Measurements from ENCODE around the gene RHOBTB3.
A peak's percentile ranks its signal among the peaks of the same experiment; 100 is the strongest.

RHOBTB3 gene

GRCh38 chr5:95815155-95815729 lies 84.1 kb downstream of the RHOBTB3 start:
- H3K36me3 ChIP-seq (ENCODE audit: insufficient read depth, low read length): no peaks in the 10 kb centered on the region

DNA sequence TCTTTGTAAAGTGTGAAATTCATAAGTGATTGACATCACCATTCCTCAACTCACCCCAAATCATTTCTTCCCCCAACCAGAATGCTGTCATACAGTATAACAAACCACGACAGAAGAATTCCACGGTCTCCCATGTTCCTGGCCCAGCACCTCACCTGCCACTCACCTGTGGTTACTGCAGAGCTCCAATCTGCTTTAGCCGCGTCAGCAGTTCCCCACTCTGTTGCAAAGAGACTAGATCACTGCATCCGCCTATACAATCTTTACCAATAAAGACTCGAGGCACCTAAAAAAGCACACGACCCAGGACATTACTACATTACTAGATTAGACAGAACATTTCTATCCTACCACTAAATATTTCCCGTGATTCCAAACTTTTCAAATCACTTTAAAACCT lies 85.2 kb downstream of the RHOBTB3 start:
- Histone ChIP-seq H3K36me3 (ENCODE audit: insufficient read depth, low read length) (no peaks in the 10 kb centered on the region), H3K9ac (ENCODE audit: low read depth, low read length) (no peak overlapping the region), H3K9me3 (ENCODE audit: control insufficient read depth, insufficient read depth, low read length) (no peaks in the 10 kb centered on the region), H3K4me1 (ENCODE audit: insufficient read depth, low read length) (peaks cover 5% of the 10 kb centered on the region)

More at GRCh38 chr5:95815155-95815729, 84.1 kb downstream of the RHOBTB3 start:
- no peak overlapping the region for H3K9ac ChIP-seq (ENCODE audit: low read depth, low read length)
- no peaks in the 10 kb centered on the region for H3K9me3 ChIP-seq (ENCODE audit: control insufficient read depth, insufficient read depth, low read length)
- peaks cover 2% of the 10 kb centered on the region; the same call in 1 of the 2 replicates for H3K4me1 ChIP-seq (ENCODE audit: insufficient read depth, low read length)

- H3K9ac ChIP-seq (ENCODE audit: low read depth, low read length): no peak overlapping the region
- no peaks in the 10 kb centered on the region for H3K36me3 ChIP-seq (ENCODE audit: insufficient read depth, low read length)
- H3K9me3 ChIP-seq (ENCODE audit: control insufficient read depth, insufficient read depth, low read length): no peaks in the 10 kb centered on the region
- peaks cover 9% of the 10 kb centered on the region for H3K4me1 ChIP-seq (ENCODE audit: insufficient read depth, low read length)
These were observed 85.6 kb downstream of the RHOBTB3 start for GRCh38 chr5:95816776-95817175.

GRCh38 chr5:95817430-95817829 lies 86.3 kb downstream of the RHOBTB3 start:
- peaks cover 9% of the 10 kb centered on the region for H3K4me1 ChIP-seq (ENCODE audit: insufficient read depth, low read length)

GRCh38 chr5:95818181-95819147 lies 87.3 kb downstream of the RHOBTB3 start:
- Histone ChIP-seq H3K4me1 (ENCODE audit: insufficient read depth, low read length) (peaks cover 14% of the 10 kb centered on the region), H3K9me3 (ENCODE audit: control insufficient read depth, insufficient read depth, low read length) (no peaks in the 10 kb centered on the region), H3K9ac (ENCODE audit: low read depth, low read length) (no peak overlapping the region), H3K36me3 (ENCODE audit: insufficient read depth, low read length) (no peaks in the 10 kb centered on the region)

More at GRCh38 chr5:95817430-95817829, 86.3 kb downstream of the RHOBTB3 start:
- no peak overlapping the region for H3K9ac ChIP-seq (ENCODE audit: low read depth, low read length)
- H3K9me3 ChIP-seq (ENCODE audit: control insufficient read depth, insufficient read depth, low read length): no peaks in the 10 kb centered on the region
- H3K36me3 ChIP-seq (ENCODE audit: insufficient read depth, low read length): no peaks in the 10 kb centered on the region

- no peaks in the 10 kb centered on the region for H3K36me3 ChIP-seq (ENCODE audit: insufficient read depth, low read length)
These were observed 90.2 kb downstream of the RHOBTB3 start for GRCh38 chr5:95821110-95822021.

GRCh38 chr5:95822043-95822541 lies 91.0 kb downstream of the RHOBTB3 start:
- Histone ChIP-seq H3K36me3 (ENCODE audit: insufficient read depth, low read length) (no peaks in the 10 kb centered on the region), H3K9me3 (ENCODE audit: control insufficient read depth, insufficient read depth, low read length) (no peaks in the 10 kb centered on the region), H3K9ac (ENCODE audit: low read depth, low read length) (peak overlapping the region; percentile 60; the same call in 1 of the 2 replicates), H3K4me1 (ENCODE audit: insufficient read depth, low read length) (peaks cover 28% of the 10 kb centered on the region)

More at GRCh38 chr5:95821110-95822021, 90.2 kb downstream of the RHOBTB3 start:
- Histone ChIP-seq H3K9me3 (ENCODE audit: control insufficient read depth, insufficient read depth, low read length) (no peaks in the 10 kb centered on the region), H3K4me1 (ENCODE audit: insufficient read depth, low read length) (peaks cover 28% of the 10 kb centered on the region), H3K9ac (ENCODE audit: low read depth, low read length) (peak overlapping the region; percentile 60; the same call in 1 of the 2 replicates)

DNA sequence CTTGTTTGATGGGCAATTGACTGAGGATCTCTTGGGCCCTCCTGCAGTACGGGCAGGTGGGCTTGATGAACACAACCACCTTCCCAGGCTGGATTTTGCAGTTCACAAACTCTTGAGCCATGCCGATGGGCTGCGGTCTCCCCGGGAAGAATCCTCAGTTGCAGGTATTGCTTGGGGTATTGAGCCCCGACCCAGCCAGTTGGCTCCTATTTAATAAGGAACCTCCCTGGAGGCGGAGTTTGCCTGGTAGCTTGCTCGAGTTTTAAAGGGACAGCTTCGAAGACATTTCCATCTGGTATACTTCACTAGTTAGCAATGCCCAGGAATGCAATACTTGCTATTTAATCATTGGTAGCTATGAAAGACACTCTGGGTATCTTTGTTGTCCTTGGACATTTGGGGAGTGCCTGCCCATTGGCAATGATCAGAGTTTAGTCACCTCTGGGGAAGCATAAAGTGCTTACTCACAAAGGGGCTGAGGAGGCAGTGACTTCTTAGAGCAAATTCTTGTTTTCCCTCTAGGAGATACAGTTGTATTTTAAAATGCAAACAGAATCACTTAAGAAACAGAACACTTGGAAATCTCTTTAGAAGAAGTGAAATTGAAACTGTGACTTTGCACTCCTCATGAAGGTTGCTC lies 91.5 kb downstream of the RHOBTB3 start, which contains the start of gene GLRX:
TSS of gene GLRX (minus strand) at position 185 of the 640 bp plus-strand sequence. CDS start at position 121, 64 bp downstream.
- Histone ChIP-seq H3K4me1 (ENCODE audit: insufficient read depth, low read length) (peaks cover 26% of the 10 kb centered on the region), H3K9me3 (ENCODE audit: control insufficient read depth, insufficient read depth, low read length) (no peaks in the 10 kb centered on the region), H3K9ac (ENCODE audit: low read depth, low read length) (peak within 1 kb of the TSS; percentile 60; the same call in 1 of the 2 replicates), H3K36me3 (ENCODE audit: insufficient read depth, low read length) (no peaks in the 10 kb centered on the region)

GRCh38 chr5:95823218-95823737 lies 92.1 kb downstream of the RHOBTB3 start:
- no peaks in the 10 kb centered on the region for H3K9me3 ChIP-seq (ENCODE audit: control insufficient read depth, insufficient read depth, low read length)
- peak overlapping the region; percentile 35; the same call in 1 of the 2 replicates for H3K9ac ChIP-seq (ENCODE audit: low read depth, low read length)
- H3K36me3 ChIP-seq (ENCODE audit: insufficient read depth, low read length): no peaks in the 10 kb centered on the region
- H3K4me1 ChIP-seq (ENCODE audit: insufficient read depth, low read length): peaks cover 25% of the 10 kb centered on the region

GRCh38 chr5:95823738-95824609 lies 92.8 kb downstream of the RHOBTB3 start:
- Histone ChIP-seq H3K4me1 (ENCODE audit: insufficient read depth, low read length) (peaks cover 25% of the 10 kb centered on the region), H3K36me3 (ENCODE audit: insufficient read depth, low read length) (no peaks in the 10 kb centered on the region), H3K9me3 (ENCODE audit: control insufficient read depth, insufficient read depth, low read length) (no peaks in the 10 kb centered on the region), H3K9ac (ENCODE audit: low read depth, low read length) (peak overlapping the region; percentile 35; the same call in 1 of the 2 replicates)

- Histone ChIP-seq H3K9me3 (ENCODE audit: control insufficient read depth, insufficient read depth, low read length) (no peaks in the 10 kb centered on the region), H3K9ac (ENCODE audit: low read depth, low read length) (no peak overlapping the region), H3K36me3 (ENCODE audit: insufficient read depth, low read length) (no peaks in the 10 kb centered on the region), H3K4me1 (ENCODE audit: insufficient read depth, low read length) (peaks cover 25% of the 10 kb centered on the region)
These were observed 93.6 kb downstream of the RHOBTB3 start for GRCh38 chr5:95824747-95825146.

GRCh38 chr5:95825495-95825894 lies 94.4 kb downstream of the RHOBTB3 start:
- no peaks in the 10 kb centered on the region for H3K9me3 ChIP-seq (ENCODE audit: control insufficient read depth, insufficient read depth, low read length)
- H3K4me1 ChIP-seq (ENCODE audit: insufficient read depth, low read length): peaks cover 25% of the 10 kb centered on the region
- H3K36me3 ChIP-seq (ENCODE audit: insufficient read depth, low read length): no peaks in the 10 kb centered on the region
- H3K9ac ChIP-seq (ENCODE audit: low read depth, low read length): no peak overlapping the region
